Measurements from ENCODE around the gene SIX5. TPM values are rescaled to one million over a fixed set of nuclear protein-coding genes. Genes with fewer than 3 reads are reported as not detected.

Gene SIX5
- total RNA-seq, 1 donor: under 0.01 TPM

DNA sequence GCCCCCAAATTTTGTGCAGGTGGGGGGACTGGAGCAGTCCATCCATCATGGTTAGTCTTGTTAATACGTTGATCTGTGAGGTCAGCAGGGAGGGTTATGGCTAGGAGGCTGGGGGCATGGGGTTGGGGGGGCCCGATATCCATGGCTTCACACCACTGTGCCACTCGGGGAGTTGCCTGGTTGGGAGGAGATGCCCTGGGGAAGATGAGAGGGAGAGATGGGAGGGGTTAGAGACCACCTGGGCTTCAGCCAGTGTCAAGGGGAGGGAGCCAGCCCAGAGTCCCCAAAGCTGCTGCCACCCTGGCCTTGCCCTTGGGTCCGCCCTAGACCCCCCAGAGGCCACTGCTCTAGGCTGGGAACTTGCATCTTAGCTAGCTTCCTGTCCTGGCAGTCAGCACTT lies 15.0 kb upstream of the SIX5 start:
- H3K9me3 ChIP-seq (ENCODE audit: low read depth, low read length): no peaks in the 10 kb centered on the region
- H3K4me1 ChIP-seq (ENCODE audit: insufficient read depth, low read length): peaks cover 13% of the 10 kb centered on the region
- H3K27me3 ChIP-seq (ENCODE audit: insufficient read depth, low read length): peaks cover 71% of the 10 kb centered on the region
- H3K4me3 ChIP-seq (ENCODE audit: low read length): no peak overlapping the region

DNA sequence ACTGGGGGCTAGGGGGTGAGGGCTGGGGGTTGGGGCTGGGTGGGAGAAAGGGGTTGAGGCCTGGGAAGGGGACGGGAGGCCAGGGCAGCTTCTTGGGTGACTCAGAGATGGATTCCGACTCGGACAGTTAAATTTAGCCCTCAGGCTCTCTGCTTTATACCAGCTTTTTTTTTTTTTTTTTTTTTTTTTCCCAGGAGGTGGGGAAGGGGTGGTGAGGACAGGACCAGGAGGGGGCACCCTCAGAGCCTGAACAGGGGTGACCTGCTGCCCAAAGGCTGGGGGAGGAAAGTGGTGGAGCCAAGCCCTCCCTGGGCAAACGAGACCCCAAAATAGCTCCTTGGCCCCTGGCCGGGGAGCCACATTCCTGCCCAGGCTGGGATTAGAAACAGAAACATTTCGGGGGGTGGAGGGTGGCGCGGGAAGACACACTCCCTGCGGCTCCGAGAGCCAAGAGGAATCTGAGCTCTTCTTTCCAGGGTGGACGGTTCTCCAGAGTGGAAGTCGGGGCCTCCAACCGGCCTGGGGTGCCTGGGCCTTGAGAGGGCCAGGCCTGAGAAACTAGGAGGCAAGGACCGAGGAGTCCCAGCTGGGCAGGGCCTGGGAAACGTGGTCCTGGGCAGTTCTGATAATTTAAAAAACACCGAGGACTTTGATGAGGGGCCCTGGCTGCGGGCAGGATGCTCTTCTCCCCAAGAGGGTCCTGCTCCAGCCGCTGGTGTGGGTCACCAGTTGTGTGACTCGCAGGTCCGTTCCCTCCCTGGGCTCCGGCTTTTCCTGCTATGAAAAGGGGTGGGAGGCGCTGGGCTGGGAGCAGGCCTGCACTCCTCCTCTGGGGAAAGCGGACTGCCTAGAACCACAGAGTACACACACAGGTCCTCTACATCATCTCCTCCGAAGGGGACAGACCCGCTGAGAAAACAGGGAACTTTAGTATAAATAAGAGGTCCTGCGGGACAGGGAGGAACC lies 14.1 kb upstream of the SIX5 start:
- H3K27me3 ChIP-seq (ENCODE audit: insufficient read depth, low read length): peaks cover 69% of the 10 kb centered on the region
- H3K9me3 ChIP-seq (ENCODE audit: low read depth, low read length): no peaks in the 10 kb centered on the region
- no peak overlapping the region for H3K4me3 ChIP-seq (ENCODE audit: low read length)
- H3K4me1 ChIP-seq (ENCODE audit: insufficient read depth, low read length): peaks cover 18% of the 10 kb centered on the region

DNA sequence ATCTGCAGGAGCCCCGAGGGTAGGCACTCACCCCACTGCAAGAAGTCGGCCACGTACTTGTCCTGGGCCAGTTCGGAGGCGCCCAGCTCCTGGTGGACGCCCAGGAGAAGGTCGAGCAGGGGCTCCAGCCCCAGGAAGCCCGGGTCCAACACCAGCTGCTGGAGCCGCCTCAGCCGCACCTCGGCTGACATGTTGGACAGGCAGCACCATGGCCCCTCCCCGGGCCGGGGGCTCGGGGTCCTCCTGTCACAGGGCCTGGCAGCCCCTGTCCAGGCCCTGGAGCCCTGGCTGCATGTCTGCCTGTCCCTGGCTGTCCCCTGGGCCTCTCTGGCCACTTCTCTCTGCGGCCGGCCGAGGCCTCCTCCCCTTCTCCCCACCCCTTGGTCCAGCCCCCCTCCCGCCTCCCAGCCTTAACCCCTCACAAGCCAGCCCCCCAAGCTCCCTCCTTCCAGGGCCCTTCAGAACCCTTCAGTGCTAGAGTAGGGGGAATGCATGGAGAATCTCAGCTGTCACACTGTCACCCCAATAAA lies 13.2 kb upstream of the SIX5 start, which contains the start of gene DMPK:
DMPK (minus strand) TSS at position 329 of the 530 bp plus-strand sequence; CDS start at position 191, 138 bp downstream.
- Histone ChIP-seq H3K4me3 (ENCODE audit: low read length) (no peak within 1 kb of the TSS), H3K9me3 (ENCODE audit: low read depth, low read length) (no peaks in the 10 kb centered on the region), H3K4me1 (ENCODE audit: insufficient read depth, low read length) (peaks cover 18% of the 10 kb centered on the region), H3K27me3 (ENCODE audit: insufficient read depth, low read length) (peaks cover 65% of the 10 kb centered on the region)

DNA sequence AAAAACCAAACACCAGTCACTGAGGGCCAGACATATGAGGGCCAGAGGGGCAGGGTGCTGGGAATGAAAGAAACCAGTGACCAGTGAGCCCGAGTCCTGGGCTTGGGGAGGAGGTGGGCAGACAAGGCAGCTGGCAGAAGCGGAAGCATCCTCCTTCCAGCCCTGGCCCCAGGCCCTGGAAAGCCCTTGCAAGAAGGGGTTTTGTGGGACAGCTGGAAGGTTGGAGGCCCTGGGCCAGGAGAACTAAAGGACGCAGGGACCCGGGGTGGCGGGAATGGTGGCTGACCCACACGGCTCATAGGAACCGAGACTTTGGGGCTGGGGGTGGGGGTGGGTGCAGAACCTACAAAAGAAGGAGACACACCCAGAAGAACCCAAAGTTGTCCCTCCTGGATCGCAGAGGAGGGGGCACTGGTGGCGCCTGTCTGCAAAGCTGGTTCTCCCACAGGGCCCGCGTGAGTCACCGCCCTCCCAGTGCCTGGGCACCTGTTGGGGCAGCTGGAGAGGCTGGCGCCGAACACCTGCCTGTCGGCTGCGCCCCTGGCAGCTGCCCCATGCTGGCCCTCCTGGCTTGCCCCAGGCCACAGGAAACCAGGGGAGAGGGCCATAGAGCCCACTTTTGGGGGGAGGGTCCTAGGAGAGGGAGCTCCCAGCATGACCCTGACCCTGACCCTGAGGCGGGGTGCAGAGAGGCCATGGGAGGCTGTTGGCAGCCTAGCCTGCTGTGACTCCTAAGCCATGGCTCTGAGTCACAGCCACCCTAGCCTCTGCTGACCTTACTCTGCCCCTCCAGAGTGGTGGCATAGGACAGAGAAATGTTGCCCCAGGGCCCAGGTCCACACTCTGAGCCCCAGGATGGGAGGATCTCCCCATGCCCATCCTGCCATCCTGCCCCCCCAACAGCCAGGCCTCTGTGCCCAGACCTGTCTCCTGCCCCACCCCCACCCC lies 12.4 kb upstream of the SIX5 start:
- H3K4me1 ChIP-seq (ENCODE audit: insufficient read depth, low read length): peaks cover 18% of the 10 kb centered on the region
- H3K27me3 ChIP-seq (ENCODE audit: insufficient read depth, low read length): peaks cover 63% of the 10 kb centered on the region
- no peak overlapping the region for H3K4me3 ChIP-seq (ENCODE audit: low read length)
- no peaks in the 10 kb centered on the region for H3K9me3 ChIP-seq (ENCODE audit: low read depth, low read length)

DNA sequence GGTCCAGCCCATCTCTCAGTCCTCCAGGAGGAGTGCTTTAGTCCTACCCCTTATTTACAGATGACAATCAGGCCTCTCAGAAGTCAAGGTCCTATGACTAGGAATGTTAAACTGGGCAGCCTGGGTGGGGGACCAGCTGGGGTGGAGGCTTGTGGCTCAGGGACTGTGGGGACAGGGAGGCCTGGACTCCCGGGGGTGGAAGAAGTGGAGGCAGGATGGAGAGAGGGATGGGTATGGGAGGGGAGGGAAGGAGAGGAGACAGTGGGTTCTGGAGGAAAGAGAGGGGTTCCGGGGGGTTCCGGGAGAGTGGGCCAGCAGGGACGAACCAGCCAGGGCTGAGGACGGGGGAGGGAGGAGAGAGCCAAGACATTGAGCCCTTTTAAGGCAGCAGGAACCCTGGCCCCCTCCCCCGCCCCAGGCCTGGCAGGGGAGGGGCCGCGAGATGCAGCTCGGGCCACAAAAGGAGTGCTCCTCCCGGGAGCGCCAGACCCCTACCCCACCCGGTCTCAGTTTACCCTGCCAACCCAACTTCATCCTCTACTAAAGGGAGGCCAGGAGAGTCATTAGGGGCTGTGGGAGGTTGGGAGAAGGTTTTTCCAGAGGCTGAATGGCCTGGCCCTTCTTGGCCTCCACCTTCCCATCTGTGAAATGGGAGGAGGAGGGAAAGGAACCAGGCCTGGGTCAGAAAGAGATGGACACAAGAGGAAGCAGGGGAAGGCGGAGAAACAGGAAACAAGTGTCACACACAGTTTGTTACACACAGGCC lies 11.6 kb upstream of the SIX5 start:
- no peak overlapping the region for H3K4me3 ChIP-seq (ENCODE audit: low read length)
- peaks cover 18% of the 10 kb centered on the region for H3K4me1 ChIP-seq (ENCODE audit: insufficient read depth, low read length)
- no peaks in the 10 kb centered on the region for H3K9me3 ChIP-seq (ENCODE audit: low read depth, low read length)
- peaks cover 61% of the 10 kb centered on the region for H3K27me3 ChIP-seq (ENCODE audit: insufficient read depth, low read length)

DNA sequence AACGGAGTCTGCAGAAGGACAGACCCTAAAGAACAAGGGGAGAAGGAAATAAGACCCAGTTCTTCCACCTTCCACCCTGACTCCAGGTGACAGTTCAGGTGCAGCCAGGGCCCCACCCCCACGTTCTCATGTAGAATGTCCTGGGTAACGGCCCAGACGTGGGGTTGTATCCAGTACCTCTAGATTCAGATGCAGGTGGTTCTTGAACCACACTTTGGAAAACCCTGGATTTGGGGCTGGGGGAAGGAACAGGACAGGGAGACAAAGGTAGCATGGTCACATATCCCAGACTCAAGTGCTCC lies 11.0 kb upstream of the SIX5 start:
- Histone ChIP-seq H3K4me1 (ENCODE audit: insufficient read depth, low read length) (peaks cover 18% of the 10 kb centered on the region), H3K27me3 (ENCODE audit: insufficient read depth, low read length) (peaks cover 57% of the 10 kb centered on the region), H3K9me3 (ENCODE audit: low read depth, low read length) (no peaks in the 10 kb centered on the region)

DNA sequence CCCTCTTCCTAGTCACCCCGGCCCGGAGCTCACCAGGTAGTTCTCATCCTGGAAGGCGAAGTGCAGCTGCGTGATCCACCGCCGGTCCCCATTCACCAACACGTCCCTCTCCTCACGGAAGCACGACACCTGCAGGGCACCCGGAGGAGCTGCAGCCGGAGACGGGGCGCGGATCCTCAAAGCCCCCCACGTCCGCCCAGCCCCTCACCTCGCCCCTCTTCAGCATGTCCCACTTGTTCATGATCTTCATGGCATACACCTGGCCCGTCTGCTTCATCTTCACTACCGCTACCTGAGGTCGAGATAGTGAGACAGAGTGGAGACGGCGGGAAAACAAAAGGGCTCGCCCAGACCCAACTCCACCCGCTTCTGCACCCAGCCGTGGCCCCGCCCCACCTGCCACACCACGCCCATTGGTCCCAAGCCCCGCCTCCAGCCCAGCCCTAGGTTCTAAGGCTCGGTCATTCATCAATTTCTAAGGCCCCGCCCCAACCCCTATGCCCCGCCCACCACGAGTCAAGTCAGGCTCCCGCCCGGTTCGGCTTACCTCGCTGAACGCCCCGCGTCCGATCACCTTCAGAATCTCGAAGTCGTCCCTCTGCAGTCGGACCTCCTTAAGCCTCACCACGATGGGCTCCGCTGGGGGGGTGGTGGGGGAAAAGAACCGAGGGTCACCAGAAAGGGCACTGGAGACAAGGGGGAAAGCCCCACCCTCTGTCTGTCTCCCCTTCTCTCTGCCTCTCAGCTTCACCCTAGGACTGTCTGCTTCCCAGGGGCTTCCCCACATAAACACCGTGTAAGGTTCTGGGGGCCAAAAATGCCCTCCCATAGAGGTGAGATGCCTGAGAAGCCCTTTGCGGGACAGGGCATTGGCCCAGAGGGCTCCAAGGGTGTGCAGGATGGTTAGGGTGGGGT lies 10.4 kb upstream of the SIX5 start:
- Histone ChIP-seq H3K27me3 (ENCODE audit: insufficient read depth, low read length) (peaks cover 57% of the 10 kb centered on the region), H3K9me3 (ENCODE audit: low read depth, low read length) (no peaks in the 10 kb centered on the region), H3K4me3 (ENCODE audit: low read length) (no peak overlapping the region), H3K4me1 (ENCODE audit: insufficient read depth, low read length) (peaks cover 18% of the 10 kb centered on the region)

More for the DNA sequence above, 11.0 kb upstream of the SIX5 start:
- H3K4me3 ChIP-seq (ENCODE audit: low read length): no peak overlapping the region

DNA sequence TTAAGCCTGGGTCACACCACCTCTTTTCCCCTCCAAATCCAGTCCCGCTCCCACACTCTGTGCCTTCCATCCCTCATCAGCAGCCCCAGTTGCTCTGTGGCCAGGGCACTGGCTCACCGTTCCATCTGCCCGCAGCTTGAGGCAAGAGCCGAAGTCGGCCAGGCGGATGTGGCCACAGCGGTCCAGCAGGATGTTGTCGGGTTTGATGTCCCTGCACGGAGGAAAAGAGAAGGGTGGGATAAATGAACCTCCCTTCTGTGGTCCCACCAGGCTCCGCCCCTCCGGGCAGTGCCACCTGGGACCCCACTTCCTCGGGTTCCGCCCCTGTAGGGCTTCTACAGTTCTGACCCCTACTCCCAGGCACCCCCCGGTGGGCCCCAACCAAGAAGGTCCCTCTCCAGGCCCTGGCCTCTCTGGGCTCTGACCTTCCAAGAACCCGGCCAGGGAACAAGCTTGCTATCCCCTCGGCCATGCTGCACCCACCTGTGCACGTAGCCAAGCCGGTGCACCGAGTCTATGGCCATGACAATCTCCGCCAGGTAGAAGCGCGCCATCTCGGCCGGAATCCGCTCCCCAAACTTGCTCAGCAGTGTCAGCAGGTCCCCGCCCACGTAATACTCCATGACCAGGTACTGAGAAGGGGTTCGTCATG lies 9.1 kb upstream of the SIX5 start:
- H3K27me3 ChIP-seq (ENCODE audit: insufficient read depth, low read length): peaks cover 54% of the 10 kb centered on the region
- H3K9me3 ChIP-seq (ENCODE audit: low read depth, low read length): no peaks in the 10 kb centered on the region
- peaks cover 18% of the 10 kb centered on the region for H3K4me1 ChIP-seq (ENCODE audit: insufficient read depth, low read length)
- H3K4me3 ChIP-seq (ENCODE audit: low read length): no peak overlapping the region

DNA sequence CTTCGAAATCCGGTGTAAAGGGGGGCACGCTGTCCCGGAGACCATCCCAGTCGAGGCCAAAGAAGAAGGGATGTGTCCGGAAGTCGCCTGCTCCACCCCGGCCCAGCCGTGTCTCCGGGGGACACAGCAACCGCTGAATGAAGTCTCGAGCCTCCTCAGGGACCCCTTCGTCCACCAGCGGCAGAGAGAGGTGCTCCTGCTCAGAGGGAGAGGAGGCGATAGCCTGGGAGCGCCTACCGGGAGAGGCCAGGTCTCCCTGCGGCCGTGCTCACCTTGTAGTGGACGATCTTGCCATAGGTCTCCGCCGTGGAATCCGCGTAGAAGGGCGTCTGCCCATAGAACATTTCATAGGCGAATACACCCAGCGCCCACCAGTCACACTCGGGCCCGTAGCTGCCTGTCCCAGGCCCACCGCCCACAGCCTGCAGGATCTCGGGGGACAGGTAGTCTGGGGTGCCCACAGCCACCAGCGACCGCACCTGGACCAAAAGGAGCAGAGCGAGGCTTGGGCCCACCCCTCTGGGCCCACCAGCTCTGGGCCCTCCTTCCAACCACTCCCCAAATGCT lies 8.4 kb upstream of the SIX5 start:
- H3K27me3 ChIP-seq (ENCODE audit: insufficient read depth, low read length): peaks cover 58% of the 10 kb centered on the region
- H3K9me3 ChIP-seq (ENCODE audit: low read depth, low read length): no peaks in the 10 kb centered on the region
- H3K4me3 ChIP-seq (ENCODE audit: low read length): no peak overlapping the region
- H3K4me1 ChIP-seq (ENCODE audit: insufficient read depth, low read length): peaks cover 18% of the 10 kb centered on the region

DNA sequence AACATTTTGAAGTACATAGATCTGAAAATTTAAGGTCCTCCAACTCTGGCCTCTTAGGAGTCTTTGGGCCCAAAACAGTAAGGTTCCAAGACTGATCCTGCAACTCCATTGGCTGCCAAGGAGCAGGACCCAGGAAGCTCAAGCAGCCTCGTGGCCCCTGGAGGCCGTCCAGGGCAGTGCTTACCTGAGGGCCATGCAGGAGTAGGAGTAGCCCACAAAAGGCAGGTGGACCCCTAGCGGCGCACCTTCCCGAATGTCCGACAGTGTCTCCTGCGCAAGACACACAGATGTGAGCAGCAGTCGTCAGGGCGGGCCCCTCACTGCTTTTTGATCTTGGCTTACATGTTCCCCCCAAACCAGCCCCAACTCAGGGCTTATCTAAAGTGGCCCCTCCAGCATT lies 5.7 kb upstream of the SIX5 start:
- Histone ChIP-seq H3K9me3 (ENCODE audit: low read depth, low read length) (no peaks in the 10 kb centered on the region), H3K27me3 (ENCODE audit: insufficient read depth, low read length) (peaks cover 53% of the 10 kb centered on the region), H3K4me3 (ENCODE audit: low read length) (no peak overlapping the region), H3K4me1 (ENCODE audit: insufficient read depth, low read length) (peaks cover 23% of the 10 kb centered on the region)

DNA sequence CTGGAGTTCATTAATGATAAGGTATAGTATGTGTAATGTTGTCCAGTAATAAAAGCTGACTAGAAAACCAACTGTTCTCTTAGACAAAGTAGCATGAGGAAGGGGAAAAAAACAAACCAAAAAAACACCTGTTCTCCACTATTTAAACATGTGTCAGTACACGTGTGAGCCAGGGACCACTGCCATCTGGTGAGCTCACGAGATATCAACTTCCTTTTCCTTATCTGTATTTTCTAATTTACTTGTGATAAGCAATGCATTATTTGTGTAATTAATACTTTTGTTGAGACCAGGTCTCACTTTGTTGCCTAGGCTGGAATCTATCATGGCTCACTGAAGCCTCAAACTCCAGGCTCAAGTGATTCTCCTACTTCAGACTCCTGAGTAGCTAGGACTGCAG lies 4.3 kb upstream of the SIX5 start:
- H3K4me1 ChIP-seq (ENCODE audit: insufficient read depth, low read length): peaks cover 22% of the 10 kb centered on the region
- H3K9me3 ChIP-seq (ENCODE audit: low read depth, low read length): no peaks in the 10 kb centered on the region
- peaks cover 43% of the 10 kb centered on the region for H3K27me3 ChIP-seq (ENCODE audit: insufficient read depth, low read length)
- H3K4me3 ChIP-seq (ENCODE audit: low read length): no peak overlapping the region

DNA sequence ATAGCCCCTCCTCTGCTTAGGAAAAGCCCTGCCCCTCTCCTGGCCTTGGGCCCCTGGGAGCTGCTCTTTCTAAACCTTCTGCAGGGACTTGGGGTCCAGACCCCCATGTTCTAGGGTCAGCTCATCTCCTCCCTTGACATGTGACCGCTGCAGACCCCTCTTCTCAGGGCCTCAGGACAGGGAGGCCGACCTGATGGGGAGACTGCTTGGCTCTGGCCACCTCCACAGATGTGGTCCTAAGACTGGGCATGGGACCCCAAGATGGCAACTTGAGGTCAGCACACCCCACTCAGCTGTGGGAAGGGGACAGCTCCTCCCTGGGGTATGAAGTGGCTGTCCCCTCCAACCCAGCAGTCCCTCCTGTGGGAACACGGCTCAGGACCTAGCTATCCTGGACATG lies 3.9 kb upstream of the SIX5 start:
- Histone ChIP-seq H3K27me3 (ENCODE audit: insufficient read depth, low read length) (peaks cover 44% of the 10 kb centered on the region), H3K9me3 (ENCODE audit: low read depth, low read length) (no peaks in the 10 kb centered on the region), H3K4me3 (ENCODE audit: low read length) (no peak overlapping the region), H3K4me1 (ENCODE audit: insufficient read depth, low read length) (peaks cover 27% of the 10 kb centered on the region)
